Smooth muscle cell (in vitro differentiated cells): Measurements from ENCODE around the gene SCNN1G. TPM values are rescaled to one million over a fixed set of nuclear protein-coding genes. Genes with fewer than 3 reads are reported as not detected.

Experiments used
- DNase-seq: peaks from one replicate; lab custom pipeline; 2025; ENCODE audit not compliant: unreplicated experiment; lab: John Stamatoyannopoulos, UW
- H2AFZ ChIP-seq: fragments of 200-600 bp; sonication (generic); 2 replicates; pipeline ENCODE4 v1.6.0; 2016; ENCODE audit warnings: antibody characterized with exemption, low read depth, mild to moderate bottlenecking
- H3F3A ChIP-seq: fragments of 200-600 bp; sonication (generic); 2 replicates; pipeline ENCODE4 v1.6.0; 2017; ENCODE audit warnings: antibody characterized with exemption, low read depth
- H3K27ac ChIP-seq: fragments of 200-600 bp; sonication (generic); 2 replicates; pipeline ENCODE4 v1.5.1; 2016; ENCODE audit warnings: low read depth, mild to moderate bottlenecking
- H3K27me3 ChIP-seq: fragments of 200-600 bp; sonication (generic); 2 replicates; pipeline ENCODE4 v1.6.1; 2016; ENCODE audit warnings: low read depth, mild to moderate bottlenecking
- H3K36me3 ChIP-seq: fragments of 200-600 bp; sonication (generic); 2 replicates; pipeline ENCODE4 v1.5.1; 2016; ENCODE audit warnings: low read depth
- H3K4me1 ChIP-seq: fragments of 200-600 bp; sonication (generic); 2 replicates; pipeline ENCODE4 v1.5.1; 2016; ENCODE audit warnings: low read depth
- H3K4me2 ChIP-seq: fragments of 200-600 bp; sonication (generic); 2 replicates; pipeline ENCODE4 v1.6.0; 2016; ENCODE audit warnings: mild to moderate bottlenecking
- H3K4me3 ChIP-seq: fragments of 200-600 bp; sonication (generic); 2 replicates; pipeline ENCODE4 v1.5.1; 2016; ENCODE audit warnings: mild to moderate bottlenecking
- H3K79me2 ChIP-seq: fragments of 200-600 bp; sonication (generic); 2 replicates; pipeline ENCODE4 v1.6.0; 2016; ENCODE audit warnings: low read depth, mild to moderate bottlenecking
- H3K9ac ChIP-seq: fragments of 200-600 bp; sonication (generic); 2 replicates; pipeline ENCODE4 v1.6.0; 2016; ENCODE audit warnings: low read depth
- H3K9me3 ChIP-seq: fragments of 200-600 bp; sonication (generic); replicated peaks from 2 replicates; pipeline ENCODE4 v1.5.1; 2016; ENCODE audit warnings: low read depth
- H4K20me1 ChIP-seq: fragments of 200-600 bp; sonication (generic); 2 replicates; pipeline ENCODE4 v1.6.0; 2016; ENCODE audit warnings: low read depth
- CTCF ChIP-seq: fragments of 200-600 bp; sonication (generic); IDR thresholded peaks from 2 replicates; pipeline ENCODE4 v1.5.1; 2017; ENCODE audit warnings: borderline replicate concordance, mild to moderate bottlenecking, antibody characterized with exemption; ENCODE audit not compliant: insufficient read depth, poor library complexity, severe bottlenecking
- WGBS: methylation state at CpG from one replicate; pipeline ENCODE4 v1.1.7; 2016; ENCODE audit warnings: low lambda C conversion rate; 5-methylcytosine and 5-hydroxymethylcytosine counted together
- polyA plus RNA-seq: library from polyadenylated mRNA; unstranded; fragments of >200 nt; fragmentation: Nextera tagmentation; extraction: Ambion mirVana; gene quantifications from 2 replicates; pipeline ENCODE4 v1.2.1, GENCODE V29; 2016
- total RNA-seq: library from RNA; depleted of rRNA; stranded (reverse); fragments of >200 nt; gene quantifications from 2 replicates; pipeline ENCODE4 v1.2.3, GENCODE V29; 2014

Gene SCNN1G
- total and polyA plus RNA-seq, 2 experiments from 2014 or later = not detected

GRCh38 chr16:23255000-23255399, 72.5 kb downstream of the SCNN1G start:
- WGBS = 61% methylated on average over 4 of the region's 4 CpGs
- no peaks in the 10 kb centered on the region for H3K27me3 ChIP-seq
- no peaks in the 10 kb centered on the region for H3K9me3 ChIP-seq
- no peaks in the 10 kb centered on the region for H3F3A ChIP-seq
- no peak for DNase-seq
- no peaks in the 10 kb centered on the region for H3K4me1 ChIP-seq
- no peak overlapping the region for H3K4me2 ChIP-seq
- H3K4me3 ChIP-seq = no peak overlapping the region
- no peaks in the 10 kb centered on the region for H4K20me1 ChIP-seq
- no peak overlapping the region for H3K27ac ChIP-seq
- no peak for TF ChIP-seq CTCF
- H3K79me2 ChIP-seq = no peaks in the 10 kb centered on the region
- H3K36me3 ChIP-seq = no peaks in the 10 kb centered on the region
- H3K9ac ChIP-seq = no peak overlapping the region
- no peak overlapping the region for H2AFZ ChIP-seq

DNA sequence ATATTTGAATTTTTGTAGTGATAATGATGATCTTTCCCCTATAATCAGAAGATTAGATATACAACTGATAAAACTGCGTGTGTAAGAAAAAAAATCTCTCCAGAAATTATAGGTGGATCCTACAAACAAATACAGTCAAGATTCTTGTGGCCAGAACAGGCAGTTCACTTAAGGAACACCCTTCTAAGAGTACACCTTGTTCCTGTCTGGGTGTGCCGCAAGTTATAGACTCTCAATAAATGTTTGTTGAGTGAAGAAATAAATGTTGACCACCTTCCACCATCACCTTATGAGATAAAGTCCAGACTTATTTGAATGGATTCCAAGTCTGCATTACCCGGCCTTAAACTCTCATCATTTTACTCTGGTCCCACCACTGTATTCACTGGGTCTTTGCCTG, 73.9 kb downstream of the SCNN1G start:
- Histone ChIP-seq H3K79me2 (no peaks in the 10 kb centered on the region), H3K9me3 (no peaks in the 10 kb centered on the region), H4K20me1 (no peaks in the 10 kb centered on the region), H3K4me1 (no peaks in the 10 kb centered on the region), H3K36me3 (no peaks in the 10 kb centered on the region), H3K4me2 (no peak overlapping the region), H2AFZ (no peak overlapping the region), H3K27me3 (no peaks in the 10 kb centered on the region), H3F3A (no peaks in the 10 kb centered on the region), H3K27ac (no peak overlapping the region), H3K4me3 (no peak overlapping the region), H3K9ac (no peak overlapping the region)
- no peak for DNase-seq
- TF ChIP-seq CTCF = no peak
- 81% methylated on average over 3 of the region's 3 CpGs for WGBS

- Histone ChIP-seq H3K27me3 (no peaks in the 10 kb centered on the region), H3K4me3 (no peak overlapping the region), H3K36me3 (no peaks in the 10 kb centered on the region), H3K27ac (no peak overlapping the region), H2AFZ (no peak overlapping the region), H3K9me3 (no peaks in the 10 kb centered on the region), H3K4me2 (no peak overlapping the region), H3K9ac (no peak overlapping the region), H3F3A (no peaks in the 10 kb centered on the region), H3K79me2 (no peaks in the 10 kb centered on the region), H3K4me1 (no peaks in the 10 kb centered on the region), H4K20me1 (no peaks in the 10 kb centered on the region)
- TF ChIP-seq CTCF = no peak
- no peak for DNase-seq
- WGBS = 56% methylated on average over 1 of the region's 1 CpG
Measured at GRCh38 chr16:23257682-23258081, 75.1 kb downstream of the SCNN1G start.

GRCh38 chr16:23258919-23259237, 76.3 kb downstream of the SCNN1G start:
- Histone ChIP-seq H3K79me2 (no peaks in the 10 kb centered on the region), H3K27me3 (no peaks in the 10 kb centered on the region), H3K4me2 (no peak overlapping the region), H2AFZ (no peak overlapping the region), H3K9me3 (no peaks in the 10 kb centered on the region), H3F3A (no peaks in the 10 kb centered on the region), H4K20me1 (no peaks in the 10 kb centered on the region), H3K9ac (no peak overlapping the region), H3K36me3 (no peaks in the 10 kb centered on the region), H3K4me1 (no peaks in the 10 kb centered on the region), H3K4me3 (no peak overlapping the region), H3K27ac (no peak overlapping the region)
- no peak for TF ChIP-seq CTCF
- DNase-seq = no peak
- 47% methylated on average over 2 of the region's 2 CpGs for WGBS

Other genes starting within 250 kb of the SCNN1G start
- gene USP31, start 33.3 kb upstream of the SCNN1G start, total RNA-seq = 5.7 and 5.8 TPM in 2 replicates
- gene USP31, start 33.3 kb upstream of the SCNN1G start, polyA plus RNA-seq = 2.7 and 4.9 TPM in 2 replicates
- gene SCNN1B, start 119.6 kb downstream of the SCNN1G start, total RNA-seq = not detected in 2 replicates
- gene SCNN1B, start 119.6 kb downstream of the SCNN1G start, polyA plus RNA-seq = not detected in 2 replicates